ENCODE data around the gene COX7B. TPM values are rescaled to one million over a fixed set of nuclear protein-coding genes. Genes with fewer than 3 reads are reported as not detected.
"Not testable (repeated sequence)": the region's sequence is repeated elsewhere in the genome, so short reads cannot be mapped to it uniquely, and the experiment has no call there.

The COX7B gene, protein sequence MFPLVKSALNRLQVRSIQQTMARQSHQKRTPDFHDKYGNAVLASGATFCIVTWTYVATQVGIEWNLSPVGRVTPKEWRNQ
- 248 and 263 TPM in 2 replicates for total RNA-seq

DNA sequence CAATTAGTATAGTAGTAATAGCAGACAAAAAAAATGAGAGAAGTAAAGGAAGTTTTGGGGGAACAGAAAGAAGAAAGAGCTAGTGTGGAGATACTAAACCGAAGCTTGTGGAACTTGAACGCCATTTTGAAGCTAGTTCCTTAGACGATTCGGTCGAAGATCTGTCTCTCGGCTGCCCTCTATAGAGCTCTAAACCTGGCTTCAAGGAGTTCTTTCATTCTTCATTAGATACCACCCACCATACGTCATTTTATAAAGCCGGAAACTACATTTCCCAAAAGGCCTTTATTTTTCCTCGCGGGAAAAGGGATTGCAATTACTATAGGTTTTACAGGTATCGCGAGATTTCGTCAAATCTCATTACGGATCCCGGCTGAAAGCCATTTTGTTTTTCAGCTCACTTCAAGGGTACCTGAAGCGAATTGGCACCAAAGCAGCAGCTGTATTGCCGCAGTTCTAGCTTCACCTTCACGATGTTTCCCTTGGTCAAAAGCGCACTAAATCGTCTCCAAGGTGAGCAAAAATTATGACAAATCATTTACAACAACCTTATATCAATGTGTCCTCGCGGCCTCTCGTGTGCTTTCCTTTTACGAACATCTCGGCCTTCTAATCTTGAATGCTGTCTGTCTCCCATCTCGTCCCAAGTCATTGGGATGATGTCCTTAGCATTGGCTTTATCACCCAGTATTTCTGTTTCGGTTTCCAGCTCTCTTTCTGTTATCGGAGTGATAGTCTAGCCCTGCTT, at the start of gene COX7B:
Gene COX7B, plus strand, starts transcription at position 388 of the 748 bp plus-strand sequence. Its CDS starts 86 bp downstream, at position 474.
- intact Hi-C loops (cut with micrococcal nuclease) = loop anchor here (1.0 to 10.0 kb wide), 10 partner anchors 11 to 1752 kb away; partner anchors contain the start of genes ATP7A, ATRX, CYSLTR1 and FGF16

DNA sequence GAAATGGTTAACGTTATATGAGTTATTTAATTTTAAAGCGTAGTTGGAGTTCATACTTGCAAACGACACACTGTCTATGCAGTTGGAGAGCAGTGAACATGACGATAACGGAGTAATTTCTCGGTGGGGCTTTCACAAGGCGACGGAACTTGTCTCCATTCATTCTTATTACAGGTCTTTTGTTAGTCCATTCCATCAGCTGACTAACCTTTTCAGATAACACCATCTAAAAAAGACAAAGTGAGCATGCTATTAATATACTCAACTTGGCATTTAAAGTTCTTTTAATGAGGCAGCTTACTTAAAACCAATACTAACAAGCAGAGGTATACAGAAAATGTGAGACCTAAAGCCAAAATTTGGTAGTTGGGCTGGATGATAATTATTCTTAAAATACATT, 23.9 kb upstream of the COX7B start:
- intact Hi-C loops (cut with micrococcal nuclease) = no loop called here

DNA sequence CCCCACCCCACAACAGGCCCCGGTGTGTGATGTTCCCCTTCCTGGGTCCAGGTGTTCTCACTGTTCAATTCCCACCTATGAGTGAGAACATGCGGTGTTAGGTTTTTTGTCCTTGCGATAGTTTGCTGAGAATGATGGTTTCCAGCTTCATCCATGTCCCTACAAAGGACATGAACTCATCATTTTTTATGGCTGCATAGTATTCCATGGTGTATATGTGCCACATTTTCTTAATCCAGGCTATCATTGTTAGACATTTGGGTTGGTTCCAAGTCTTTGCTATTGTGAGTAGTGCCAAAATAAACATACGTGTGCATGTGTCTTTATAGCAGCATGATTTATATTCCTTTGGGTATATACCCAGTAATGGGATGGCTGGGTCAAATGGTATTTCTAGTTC, 17.9 kb upstream of the COX7B start:
- intact Hi-C loops (cut with micrococcal nuclease) = not testable (repeated sequence)

DNA sequence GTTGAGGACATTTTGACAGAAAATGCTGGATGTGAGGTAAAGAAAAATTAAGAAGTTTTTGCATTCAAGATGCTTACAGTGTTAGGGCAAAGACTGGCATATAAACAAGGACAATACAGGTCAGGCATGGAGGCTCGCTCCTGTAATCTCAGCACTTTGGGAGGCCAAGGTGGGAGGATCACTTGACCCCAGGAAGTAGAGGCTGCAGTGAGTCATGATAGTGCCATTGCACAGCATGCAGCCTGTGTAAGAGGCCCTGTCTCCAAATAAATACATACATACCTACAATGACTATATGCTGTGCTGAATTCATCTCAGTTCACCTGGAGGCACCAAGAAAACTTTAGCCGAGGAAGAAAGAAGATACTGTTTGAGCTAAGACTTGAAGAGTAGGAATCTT, 6.4 kb upstream of the COX7B start:
- intact Hi-C loops (cut with micrococcal nuclease) = loop anchor here (10.0 kb wide), 4 partner anchors 448 to 1362 kb away; partner anchors contain the start of gene FGF16

DNA sequence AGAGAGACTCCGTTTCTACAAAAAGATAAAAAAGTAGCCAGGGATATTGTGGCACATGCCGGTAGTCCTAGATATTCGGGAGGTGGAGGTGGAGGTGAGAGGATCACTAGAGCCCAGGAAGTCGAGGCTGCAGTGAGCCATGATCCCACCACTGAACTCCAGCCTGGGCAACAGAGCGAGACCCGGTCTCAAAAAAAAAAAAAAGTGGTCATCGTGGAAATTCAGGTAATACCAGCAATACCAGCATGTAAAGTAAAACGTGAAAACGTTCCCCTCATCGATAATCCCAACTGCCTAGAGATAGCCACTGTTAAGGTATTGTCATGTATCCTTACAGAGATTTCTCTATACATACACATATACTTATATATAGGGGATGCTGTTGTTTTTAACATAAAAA, 5.6 kb upstream of the COX7B start:
- intact Hi-C loops (cut with micrococcal nuclease) = loop anchor here (10.0 kb wide), 4 partner anchors 449 to 1361 kb away; partner anchors contain the start of gene FGF16

DNA sequence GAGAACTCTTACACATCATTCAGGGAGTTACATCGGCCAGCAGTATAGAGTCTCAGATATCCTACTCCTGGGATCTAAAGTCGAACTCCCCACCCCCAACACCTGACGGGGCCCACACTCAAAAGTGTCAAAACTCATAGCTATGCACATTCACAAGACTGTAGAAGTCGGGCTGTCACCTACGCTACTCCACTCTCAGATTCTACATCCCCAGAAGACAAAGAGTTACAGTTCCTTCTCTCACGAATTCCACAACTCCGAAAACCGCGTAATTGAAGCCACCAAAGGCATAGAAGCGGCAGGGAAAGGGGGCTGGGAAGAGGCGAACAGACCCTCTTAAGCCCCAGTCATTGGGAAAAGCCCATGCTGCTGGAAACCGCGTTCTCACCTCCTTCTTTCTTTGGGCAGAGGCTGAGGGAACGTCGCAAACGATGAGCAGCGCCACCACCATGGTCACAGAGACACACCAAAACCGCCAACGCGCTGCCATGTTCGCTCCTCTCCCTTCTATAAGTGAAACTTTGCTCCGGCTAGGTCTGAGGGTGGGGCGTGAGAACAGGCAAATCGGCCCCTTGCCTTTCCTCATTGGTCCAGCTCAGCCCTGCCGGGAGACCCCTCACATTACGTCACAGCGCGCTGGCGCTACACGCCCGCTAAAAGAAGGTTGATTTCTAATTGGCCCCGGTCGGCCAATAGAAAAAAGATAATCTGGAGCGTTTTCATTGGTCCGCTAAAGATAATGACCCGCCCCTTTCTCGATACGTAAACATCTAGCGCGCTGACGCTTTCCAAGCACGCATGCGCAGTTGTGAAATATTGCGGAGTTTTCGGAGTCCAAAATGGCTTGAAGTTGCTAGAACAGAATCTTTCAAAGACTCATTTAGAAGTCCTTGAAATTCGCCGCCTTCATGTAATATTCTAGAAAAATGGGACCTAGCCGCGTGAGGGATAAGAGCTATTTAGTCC, 4.1 kb upstream of the COX7B start, which contains the start of gene MAGT1:
Gene MAGT1, minus strand, starts transcription at position 515 of the 966 bp plus-strand sequence. Its CDS starts 25 bp downstream, at position 490.
- intact Hi-C loops (cut with micrococcal nuclease) = loop anchor here (1.0 to 10.0 kb wide), 11 partner anchors 15 to 1748 kb away; partner anchors contain the start of genes ATP7A, ATRX, CYSLTR1 and FGF16

DNA sequence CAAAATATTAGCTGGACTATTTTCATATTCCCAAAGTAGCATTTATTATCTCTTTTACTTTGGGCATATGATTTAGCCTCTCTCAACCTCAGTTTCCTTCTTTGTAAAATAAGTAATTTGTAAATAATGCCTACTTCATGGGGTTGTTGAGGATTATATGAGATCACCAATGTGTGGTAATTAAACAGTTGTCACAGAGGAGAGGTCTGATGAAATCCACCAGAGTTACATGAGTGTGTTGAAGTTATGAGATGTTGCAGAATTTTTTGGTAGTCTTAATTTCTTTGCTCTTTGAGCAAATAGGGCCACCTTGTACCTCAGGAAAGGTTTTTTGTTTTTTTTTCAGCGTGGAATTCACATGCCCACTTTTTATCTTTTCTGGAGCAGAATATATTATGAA, 1.4 kb downstream of the COX7B start:
- intact Hi-C loops (cut with micrococcal nuclease) = no loop called here

DNA sequence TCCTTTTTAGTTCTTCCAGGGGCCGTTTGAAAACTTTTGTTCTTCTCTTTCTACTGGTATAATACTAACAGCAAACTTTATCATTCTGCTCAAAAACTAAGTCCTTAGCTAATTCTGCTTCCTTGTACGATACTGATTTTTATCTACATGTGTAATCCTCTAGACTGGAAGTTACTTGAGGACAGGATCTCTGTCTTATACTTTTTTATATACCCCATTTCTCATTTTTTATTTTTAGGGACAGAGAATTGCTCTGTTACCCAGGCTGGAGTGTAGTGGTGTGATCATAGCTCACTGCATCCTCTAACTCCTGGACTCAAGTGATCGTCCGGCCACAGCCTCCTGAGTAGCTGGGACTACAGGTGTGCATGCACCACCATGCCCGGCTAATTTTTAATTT, 2.2 kb downstream of the COX7B start:
- intact Hi-C loops (cut with micrococcal nuclease) = no loop called here

DNA sequence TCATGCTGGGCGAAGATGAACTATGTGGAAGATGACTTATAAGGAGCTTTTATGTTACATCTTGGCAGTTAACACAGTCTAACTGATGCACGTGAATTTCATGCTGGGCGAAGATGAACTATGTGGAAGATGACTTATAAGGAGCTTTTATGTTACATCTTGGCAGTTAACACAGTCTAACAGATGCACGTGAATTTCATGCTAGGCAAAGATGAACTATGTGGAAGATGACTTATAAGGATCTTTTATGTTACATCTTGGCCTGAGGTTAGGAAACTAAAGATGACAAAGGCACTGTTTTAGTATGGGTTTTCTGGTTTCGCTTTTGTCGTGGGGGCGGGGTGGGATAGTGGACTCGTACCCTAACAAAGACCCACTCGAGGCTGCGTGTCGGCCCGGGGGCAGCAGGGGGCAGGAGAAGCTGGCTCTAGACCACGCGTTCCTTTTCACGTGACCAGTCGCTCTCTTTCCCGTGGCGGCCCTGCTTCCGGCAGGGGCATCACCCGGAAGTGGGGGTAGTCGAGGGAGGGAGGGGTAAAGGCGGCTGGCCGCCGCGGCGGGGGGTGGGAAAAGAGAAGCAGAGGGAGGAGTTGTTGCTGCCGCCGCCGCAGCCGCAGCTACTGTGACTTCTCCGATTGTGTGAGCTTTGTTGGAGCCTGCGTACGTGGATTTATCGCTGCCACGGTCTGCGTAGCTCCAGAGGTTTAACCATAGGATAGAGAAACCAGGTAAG, 11.0 kb downstream of the COX7B start, which contains the start of gene ATP7A:
Gene ATP7A, plus strand, starts transcription at position 586 of the 733 bp plus-strand sequence. CDS start 60,949 bp downstream, outside the sequence.
- intact Hi-C loops (cut with micrococcal nuclease) = loop anchor here (1.0 to 10.0 kb wide), 11 partner anchors 11 to 1735 kb away; partner anchors contain the start of genes ATRX, COX7B, CYSLTR1 and MAGT1

DNA sequence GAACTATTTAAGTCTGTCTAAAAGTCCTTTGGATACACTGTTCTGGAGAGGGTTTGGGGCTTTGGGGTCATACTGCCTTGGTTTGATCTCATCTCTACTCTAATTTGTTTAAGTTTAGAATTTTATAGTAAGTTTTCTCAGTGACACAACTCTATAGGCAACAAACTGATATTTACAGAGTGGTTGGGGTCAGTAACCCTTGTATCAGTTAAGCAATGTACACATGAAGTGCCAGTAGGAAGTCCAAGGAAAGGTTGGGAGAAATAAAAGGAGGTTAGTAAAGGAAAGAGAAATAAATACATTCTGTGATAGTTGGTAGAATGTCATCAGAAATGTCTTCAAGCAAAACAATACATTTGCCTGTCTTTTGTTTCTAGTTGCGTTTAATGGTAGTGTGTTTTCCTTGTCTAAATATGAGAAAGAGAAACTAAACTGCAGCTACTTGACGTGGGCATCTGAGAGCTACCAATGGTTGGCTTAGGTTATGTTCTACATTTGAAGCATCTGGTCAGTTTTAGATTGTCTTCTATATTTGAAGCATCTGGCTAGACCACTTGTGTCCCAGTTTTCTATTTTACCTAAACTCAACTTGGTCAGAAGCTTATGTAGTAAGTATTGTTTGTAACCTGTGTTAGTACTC, 18.1 kb downstream of the COX7B start:
- intact Hi-C loops (cut with micrococcal nuclease) = loop anchor here (10.0 kb wide), 2 partner anchors 1347 to 1743 kb away; partner anchors contain the start of gene PBDC1

DNA sequence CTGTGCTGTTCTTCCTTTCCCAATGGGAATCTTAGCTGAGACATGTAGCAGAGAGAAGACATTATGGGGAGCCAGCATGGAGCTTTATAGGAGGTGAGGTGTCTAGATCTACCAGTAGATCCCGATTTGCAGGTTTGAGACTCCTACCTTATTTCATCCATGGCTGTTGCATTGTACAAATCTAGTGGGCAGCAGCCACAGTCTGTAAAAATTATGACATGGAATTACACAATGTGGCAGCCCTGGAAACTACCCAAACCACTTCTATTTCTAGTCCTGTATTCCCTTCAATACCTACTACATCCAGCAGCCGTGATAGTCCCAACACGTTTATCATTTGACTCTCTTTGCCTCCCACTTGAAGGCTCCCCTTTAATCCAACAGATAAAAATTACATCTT, 19.3 kb downstream of the COX7B start:
- intact Hi-C loops (cut with micrococcal nuclease) = loop anchor here (10.0 kb wide), 2 partner anchors 1346 to 1744 kb away; partner anchors contain the start of gene PBDC1

DNA sequence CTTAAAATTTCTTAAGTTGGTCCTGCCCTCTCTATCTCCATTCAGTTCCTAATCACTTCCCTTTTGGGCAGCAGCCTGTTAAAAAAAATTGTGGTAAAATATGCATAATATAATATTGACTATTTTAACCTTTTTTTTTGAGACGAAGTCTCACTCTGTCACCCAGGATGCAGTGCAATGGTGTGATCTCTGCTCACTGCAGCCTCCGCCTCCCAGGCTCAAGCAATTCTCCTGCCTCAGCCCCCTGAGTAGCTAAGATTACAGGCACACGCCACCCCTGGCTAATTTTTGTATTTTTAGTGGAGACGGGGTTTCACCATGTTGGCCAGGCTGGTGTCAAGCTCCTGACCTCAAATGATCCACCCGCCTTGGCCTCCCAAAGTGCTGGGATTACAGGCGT, 20.1 kb downstream of the COX7B start:
- intact Hi-C loops (cut with micrococcal nuclease) = loop anchor here (10.0 kb wide), 2 partner anchors 1345 to 1745 kb away; partner anchors contain the start of gene PBDC1

DNA sequence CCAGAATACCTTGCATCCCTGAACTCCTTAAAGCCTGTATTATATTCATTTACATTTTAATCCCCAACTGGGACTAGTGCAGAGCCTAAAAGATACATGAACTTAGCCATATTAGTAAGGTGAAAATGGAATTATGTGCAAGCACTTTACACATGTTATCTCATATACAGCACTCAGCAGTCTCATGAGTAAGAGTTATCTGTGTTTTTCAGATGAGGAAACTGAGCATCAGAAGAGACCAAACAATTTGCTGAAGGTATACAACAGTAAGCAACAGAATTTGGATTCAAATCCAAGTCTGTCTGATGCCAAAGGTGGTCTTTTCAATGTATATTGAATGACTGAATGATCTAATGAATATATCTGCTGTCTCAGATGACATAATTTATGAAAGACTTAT, 23.5 kb downstream of the COX7B start:
- intact Hi-C loops (cut with micrococcal nuclease) = no loop called here

DNA sequence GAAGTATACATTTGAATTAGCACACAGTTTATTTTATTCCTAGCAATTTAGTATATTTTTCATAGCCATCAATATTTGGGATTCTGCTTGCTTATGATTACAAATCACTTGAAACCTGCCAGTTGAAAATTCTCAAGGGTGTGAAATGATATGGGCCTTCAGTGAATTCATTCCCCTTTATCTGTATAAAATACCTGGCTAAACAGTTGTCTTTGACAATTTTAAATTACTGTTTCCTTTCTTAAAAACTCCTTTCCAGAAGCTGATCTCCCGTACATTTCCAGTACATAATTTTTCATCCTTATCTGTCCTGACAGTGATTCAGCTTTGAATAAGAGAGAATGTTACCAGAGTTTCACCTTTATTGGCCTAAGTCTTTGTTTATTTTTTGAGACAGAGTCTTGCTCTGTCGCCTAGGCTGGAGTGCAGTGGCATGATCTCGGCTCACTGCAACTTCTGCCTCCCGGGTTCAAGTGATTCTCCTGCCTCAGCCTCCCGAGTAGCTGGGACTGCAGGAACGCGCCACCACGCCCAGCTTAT, 25.1 kb downstream of the COX7B start:
- intact Hi-C loops (cut with micrococcal nuclease) = no loop called here

DNA sequence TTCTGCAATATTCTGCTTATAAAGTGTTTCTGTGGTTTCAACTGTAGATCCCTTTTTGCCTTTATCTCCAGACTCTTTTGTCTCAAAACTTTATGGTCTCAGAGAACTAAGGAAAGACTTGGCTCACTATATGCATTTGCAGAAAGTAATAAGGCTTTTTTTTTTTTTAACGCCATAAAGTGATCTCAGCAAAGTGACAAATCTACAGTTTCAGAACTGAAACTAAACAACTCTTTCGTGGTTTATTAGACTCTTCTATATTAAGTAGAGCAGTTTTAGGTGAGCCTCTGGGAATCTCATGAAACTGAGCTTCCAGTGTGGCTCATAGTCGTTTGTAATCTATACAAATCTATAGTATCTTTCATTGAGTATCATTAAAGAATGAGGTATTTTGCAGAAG, 26.5 kb downstream of the COX7B start:
- intact Hi-C loops (cut with micrococcal nuclease) = no loop called here

DNA sequence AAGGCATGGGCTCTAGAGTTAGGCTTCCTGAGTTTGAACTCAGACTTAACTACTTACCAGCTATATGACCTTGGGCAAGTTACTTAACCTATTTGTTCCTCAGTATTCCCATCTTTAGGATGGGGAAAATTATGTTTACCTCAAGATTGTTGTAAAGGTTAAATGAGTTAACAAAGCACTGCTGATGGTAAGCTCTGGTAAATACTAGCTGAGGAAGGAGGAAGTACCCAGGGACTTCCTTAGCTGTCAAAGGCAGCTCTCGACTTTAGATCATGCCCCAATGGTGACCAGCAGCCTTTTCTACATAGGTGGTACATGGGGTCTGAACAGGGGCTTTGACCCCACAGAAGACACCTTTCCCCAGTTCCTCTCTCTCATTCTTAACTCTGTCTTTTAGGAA, 31.3 kb downstream of the COX7B start:
- intact Hi-C loops (cut with micrococcal nuclease) = no loop called here

DNA sequence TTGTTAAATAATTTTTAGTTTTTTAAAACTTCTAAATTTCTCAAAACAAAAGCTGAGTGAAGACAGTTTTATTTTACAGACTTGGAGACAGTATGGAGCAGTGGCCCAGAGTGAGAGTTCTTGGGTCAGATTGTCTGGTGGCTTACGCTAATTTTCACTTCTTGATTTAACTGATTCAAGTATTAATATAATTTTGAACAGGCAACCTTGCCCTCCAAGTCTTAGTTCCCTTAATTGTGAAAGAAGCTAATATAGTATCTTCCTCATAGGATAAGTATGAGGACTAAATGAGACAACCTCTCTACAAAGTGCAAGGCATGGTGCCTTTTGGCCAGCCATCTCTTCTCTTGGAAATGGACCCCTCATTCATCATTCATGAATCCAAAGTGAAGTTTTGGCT, 36.6 kb downstream of the COX7B start:
- intact Hi-C loops (cut with micrococcal nuclease) = no loop called here

DNA sequence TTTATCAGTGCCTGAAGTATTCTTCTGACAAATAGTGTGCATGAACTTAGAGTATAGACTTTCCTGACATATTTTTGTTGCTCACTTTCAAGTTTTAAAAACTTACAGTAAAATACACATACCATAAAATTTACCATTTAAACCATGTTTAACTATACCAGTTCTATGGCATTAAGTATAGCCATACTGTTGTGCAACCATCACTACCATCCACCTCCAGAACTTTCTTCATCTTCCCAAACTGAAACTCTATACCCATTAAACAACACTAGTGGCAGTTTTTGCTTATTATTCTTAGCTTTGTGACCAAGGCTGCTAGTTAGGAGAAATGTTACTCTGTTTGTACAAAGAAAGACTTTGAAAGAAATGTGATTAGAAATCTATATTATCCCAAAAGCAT, 37.0 kb downstream of the COX7B start:
- intact Hi-C loops (cut with micrococcal nuclease) = no loop called here

DNA sequence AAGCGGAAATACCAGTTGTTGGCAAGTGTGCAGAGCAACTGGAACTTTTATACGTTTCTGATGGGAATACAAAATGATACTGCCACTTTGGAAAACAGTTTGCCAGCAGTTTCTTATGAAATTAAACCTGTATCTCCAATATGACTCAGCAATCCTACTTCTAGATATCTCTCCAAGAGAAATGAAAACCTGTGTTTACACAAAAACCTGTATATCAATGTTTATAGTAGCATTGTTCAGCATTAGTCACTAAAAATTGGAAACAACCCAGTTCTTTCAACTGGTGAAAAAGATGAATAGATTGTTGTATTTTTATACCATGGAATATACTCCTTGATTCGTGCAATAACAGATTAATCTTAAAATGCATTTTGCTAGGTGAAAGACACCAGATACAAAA, 38.0 kb downstream of the COX7B start:
- intact Hi-C loops (cut with micrococcal nuclease) = no loop called here
